GM21619 (cell line): Measurements from ENCODE around the gene ACTN3.
"Not testable (repeated sequence)": the region's sequence is repeated elsewhere in the genome, so short reads cannot be mapped to it uniquely, and the experiment has no call there.

Source experiments
- ATAC-seq: cut with Tn5 transposase; IDR thresholded peaks from one replicate; pipeline ENCODE4 v1.9.1; 2021; ENCODE audit not compliant: unreplicated experiment

ACTN3 gene

DNA sequence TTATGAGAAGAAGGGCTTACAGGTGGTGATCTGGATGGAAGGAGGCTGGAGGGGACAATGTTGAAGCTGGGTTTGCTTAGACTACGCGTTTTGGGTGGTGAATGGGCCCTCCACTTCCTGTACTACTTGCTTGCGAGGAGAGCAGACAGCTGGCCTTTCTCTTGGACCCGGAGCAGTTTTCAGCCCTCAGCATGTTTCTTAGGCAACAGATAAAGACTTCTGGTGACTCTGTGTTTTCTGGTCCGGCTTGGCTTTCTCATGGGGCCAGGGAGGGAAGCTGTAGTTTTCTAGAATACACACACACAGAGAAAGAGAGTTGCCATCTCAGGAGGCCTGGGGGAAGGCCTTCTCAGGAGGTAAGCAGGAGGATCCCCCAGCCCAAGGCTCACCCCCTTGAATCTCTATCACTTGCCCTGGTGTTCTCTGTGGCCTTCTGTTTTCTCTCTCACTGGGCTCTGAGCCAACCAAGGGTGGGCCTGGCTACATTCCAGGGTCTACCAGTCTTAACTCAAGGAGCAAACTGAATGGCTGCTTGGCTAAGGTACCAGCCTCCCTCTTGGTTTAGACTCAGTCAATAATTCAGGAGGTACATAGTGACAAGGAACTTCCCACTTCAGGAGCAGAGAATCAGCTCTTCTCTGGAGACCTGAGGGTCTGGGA lies 48.7 kb downstream of the ACTN3 start:
- ATAC-seq, result no peak

DNA sequence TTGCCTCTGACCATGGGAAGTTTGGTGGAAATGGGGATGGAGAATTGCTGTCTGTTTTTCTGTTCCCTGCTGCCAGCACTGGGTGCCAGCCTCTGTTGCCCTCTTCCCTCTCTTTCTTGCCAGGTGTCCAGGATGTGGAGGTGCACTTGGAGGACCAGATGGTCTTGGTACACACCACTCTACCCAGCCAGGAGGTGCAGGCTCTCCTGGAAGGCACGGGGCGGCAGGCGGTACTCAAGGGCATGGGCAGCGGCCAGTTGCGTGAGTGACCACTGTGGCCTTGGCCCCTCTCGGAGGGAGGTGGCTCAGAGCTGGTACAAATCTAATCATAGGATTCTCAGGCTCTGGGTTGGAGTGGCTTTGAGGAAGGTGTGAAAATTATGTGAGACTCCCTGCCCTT lies 52.3 kb downstream of the ACTN3 start:
- ATAC-seq, result no peak

DNA sequence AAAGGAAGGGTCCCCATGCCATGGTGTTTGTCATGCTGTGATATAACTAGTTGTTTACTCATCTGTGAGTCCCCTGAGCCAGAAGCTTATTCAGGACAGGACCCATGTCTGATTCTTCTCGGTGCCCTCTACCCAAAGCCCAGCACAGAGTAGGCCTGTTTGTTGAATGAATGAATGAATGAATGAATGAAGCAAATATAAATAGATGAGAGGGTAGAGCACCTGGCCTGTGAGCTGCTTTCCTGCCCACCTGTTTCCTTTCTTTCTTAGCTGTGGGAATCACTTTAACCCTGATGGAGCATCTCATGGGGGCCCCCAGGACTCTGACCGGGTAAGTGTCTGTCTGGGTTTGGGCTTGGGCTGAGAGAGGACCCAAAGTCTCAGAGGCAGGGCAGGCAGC lies 53.5 kb downstream of the ACTN3 start:
- ATAC-seq, result no peak

DNA sequence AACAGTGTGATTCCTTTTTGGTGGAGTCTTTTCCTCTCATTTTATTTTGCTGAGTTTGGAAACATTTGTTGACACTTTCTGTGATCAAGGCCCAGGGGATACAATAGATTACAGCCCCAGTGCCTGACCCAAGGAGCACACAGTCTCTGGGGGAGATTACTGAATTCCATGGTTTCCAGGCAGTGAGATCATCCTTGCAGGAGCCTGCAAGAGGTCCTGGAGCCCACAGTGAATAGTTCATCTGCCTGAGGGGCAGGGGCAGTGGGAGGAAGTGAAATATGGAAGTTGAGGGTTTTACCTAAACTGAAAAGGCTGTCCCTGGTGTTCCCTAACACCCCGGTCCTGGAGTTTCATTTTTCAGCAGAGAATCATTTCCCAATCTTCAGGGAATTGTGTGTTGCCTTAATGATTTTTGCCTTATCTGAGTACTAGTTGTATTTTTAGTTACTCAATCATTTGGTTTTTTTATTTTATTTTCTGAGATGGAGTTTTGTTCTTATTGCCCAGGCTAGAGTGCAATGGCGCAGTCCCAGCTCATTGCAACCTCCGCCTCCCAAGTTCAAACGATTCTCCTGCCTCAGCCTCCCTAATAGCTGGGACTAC lies 54.0 kb downstream of the ACTN3 start:
- no peak for ATAC-seq

DNA sequence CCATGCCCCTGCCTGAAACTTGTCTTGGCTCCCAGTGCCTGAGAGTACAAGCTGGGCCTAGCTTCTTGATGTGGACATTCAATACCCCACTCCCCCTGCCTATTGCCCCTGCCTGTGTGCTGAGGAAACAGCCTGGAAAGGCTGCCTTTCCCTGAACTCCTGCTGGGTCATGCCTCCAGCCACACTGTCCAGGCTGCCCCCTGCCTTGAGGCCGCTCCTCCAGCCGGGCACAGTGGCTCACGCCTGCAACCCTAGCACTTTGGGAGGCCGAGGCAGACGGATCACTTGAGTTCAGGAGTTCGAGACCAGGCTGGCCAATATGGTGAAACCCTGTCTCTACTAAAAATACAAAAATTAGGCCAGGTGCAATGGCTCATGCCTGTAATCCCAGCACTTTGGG lies 56.4 kb downstream of the ACTN3 start:
- no peak for ATAC-seq

DNA sequence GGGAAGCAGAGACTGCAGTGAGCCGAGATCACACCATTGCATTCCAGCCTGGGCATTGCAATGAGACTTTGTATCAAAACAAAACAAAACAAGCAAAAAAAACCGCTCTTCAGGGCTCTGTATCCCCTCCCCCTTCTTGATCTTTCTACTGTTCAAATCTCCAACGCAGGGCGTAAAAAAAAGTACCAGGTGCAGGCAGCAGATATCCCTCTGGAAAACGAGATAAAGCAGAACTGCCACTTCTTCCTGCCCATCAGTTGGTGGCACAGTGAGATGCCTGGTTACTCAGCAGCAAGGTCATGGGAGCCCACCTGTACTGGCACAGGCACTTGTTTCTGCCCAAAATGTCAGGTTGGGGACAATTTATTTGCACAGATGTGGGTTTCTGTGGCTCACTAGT lies 57.5 kb downstream of the ACTN3 start:
- ATAC-seq, result no peak

DNA sequence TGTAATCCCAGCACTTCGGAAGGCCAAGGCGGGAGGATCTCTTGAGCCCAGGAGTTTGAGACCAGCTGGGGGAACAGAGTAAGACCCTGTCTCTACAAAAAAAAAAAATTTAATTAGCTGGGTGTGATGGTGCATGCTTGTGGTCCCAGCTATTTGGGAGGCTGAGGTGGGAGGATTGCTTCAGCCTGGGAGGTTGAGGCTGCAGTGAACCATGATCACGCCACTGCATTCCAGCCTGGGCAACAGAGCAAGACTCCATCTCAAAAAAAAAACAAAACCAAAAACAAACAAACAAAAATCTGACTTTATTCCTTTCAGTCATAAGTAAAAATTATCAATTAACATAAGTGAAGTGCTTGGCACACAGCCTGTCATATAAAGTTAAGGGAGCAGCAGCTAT lies 59.9 kb downstream of the ACTN3 start:
- ATAC-seq, result not testable (repeated sequence)

DNA sequence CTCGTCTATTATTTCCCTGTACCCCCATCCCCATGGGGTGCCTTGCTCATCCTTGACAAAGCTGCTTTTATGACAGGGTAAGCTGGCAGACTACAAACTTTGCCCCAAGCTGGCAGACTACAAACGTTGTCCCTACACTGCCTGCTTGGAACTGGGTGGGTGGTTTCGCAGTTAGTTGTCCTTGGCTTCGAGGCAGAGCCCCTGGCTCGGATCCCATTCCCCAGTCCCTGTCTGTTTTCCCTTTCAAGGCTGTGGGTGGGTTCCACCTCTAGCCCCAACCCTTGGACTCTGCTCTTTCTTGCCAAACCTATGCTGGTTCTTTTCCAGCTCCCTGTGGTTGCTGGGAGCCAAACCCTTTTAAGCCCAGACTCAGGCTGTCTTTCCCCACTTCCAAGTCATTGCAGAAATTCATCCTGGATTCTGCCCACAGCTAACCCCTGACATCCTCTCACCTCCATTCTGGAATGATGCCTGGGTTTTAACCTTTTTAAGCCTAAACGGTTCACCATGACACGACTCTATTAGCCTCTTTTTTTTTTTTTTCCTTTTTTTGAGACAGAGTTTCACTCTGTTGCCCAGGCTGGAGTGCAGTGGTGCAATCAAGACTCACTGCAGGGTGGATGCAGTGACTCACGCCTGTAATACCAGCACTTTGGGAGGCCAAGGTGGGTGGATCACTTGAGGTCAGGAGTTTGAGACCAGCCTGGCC lies 60.6 kb downstream of the ACTN3 start:
- ATAC-seq, result no peak

DNA sequence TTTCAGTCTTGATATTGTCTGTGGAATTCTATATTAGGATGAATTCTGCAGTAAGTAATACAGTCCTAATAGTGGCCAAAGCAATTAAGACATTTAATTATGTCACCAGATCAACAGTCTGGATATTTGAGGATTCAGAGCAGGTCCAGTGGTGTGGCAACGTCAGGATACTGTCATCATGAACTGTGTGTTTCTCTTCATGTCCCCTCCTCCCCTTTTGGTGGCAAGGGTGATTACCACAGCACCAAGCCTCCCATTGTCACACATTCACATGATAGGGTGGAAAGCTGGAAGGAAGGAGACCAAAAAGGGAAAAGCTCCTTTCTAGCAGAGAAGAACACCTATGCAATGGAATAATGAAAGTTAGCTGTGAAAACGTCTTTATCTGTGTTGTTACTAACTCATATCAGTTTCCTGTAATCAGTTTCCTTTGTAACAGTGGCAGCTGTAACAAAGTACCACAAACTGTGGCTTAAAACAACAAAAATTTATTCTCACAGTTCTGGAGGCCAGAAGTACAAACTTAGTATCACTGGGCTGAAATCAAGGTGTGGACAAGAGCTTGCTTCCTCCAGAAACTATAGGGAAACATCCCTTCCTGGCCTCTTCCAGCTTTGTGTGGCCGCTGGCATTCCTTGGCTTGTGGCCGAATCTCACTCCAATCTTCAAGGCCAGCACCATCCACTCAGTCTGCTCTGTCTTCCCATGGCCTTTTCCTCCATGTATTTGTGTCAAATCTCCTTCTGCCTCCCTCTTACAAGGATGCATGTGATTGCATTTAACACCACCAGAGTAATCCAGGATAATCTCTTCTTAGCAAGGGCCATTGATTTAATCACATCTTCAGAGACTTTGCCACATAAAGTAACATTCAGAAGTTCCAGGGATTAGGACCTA lies 63.3 kb downstream of the ACTN3 start:
- no peak for ATAC-seq

DNA sequence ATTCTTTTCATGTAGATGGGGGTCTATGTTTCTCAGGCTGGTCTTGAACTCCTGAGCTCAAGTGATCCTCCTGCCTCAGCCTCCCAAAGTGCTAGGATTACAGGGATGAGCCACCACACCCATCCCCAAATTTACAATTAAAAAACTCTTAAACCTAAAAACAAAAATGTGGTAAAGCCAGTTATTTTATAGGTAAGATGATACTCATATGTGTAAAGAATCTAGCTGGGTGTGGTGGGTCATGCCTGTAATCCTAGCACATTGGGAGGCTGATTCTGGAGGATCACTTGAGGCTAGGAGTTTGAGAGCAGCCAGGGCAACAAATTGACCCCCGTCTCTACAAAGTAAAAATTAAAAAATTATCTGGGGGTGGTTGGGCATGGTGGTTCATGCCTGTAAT lies 65.8 kb downstream of the ACTN3 start:
- ATAC-seq, result no peak
